Fibroblast of skin of left quadriceps (primary cell): ENCODE measurements around the gene CYP2A13.
"Not testable (repeated sequence)": the region's sequence is repeated elsewhere in the genome, so short reads cannot be mapped to it uniquely, and the experiment has no call there.

Experiments
- DNase-seq, 2 experiments: peaks; one replicate each; pipeline ENCODE4 v3.0.0-alpha.2; 2013; ENCODE audit warnings: low read depth in 2 of 2

The CYP2A13 gene

GRCh38 chr19:41120929-41121911, 33.0 kb downstream of the CYP2A13 start:
- DNase-seq, result not testable (repeated sequence)

- not testable (repeated sequence) for DNase-seq
Observed at GRCh38 chr19:41122846-41123245, 34.6 kb downstream of the CYP2A13 start.

GRCh38 chr19:41123716-41124294, 35.6 kb downstream of the CYP2A13 start:
- DNase-seq, result no peak

GRCh38 chr19:41126765-41127203, 38.5 kb downstream of the CYP2A13 start:
- not testable (repeated sequence) for DNase-seq

GRCh38 chr19:41127362-41127761, 39.1 kb downstream of the CYP2A13 start:
- DNase-seq, result not testable (repeated sequence)

- DNase-seq, result peak in 1 of 2 experiments; percentile 3
Observed at GRCh38 chr19:41127801-41128300, 39.6 kb downstream of the CYP2A13 start.

GRCh38 chr19:41128692-41129091, 40.4 kb downstream of the CYP2A13 start:
- no peak for DNase-seq

GRCh38 chr19:41131186-41131585, 42.9 kb downstream of the CYP2A13 start:
- no peak for DNase-seq

GRCh38 chr19:41133260-41133659, 45.0 kb downstream of the CYP2A13 start:
- no peak for DNase-seq

GRCh38 chr19:41134616-41135015, 46.4 kb downstream of the CYP2A13 start:
- DNase-seq, result no peak

- DNase-seq, result peak in 1 of 2 experiments; percentile 13
Observed at GRCh38 chr19:41135390-41136384, 47.4 kb downstream of the CYP2A13 start.

GRCh38 chr19:41136636-41137455, 48.6 kb downstream of the CYP2A13 start:
- DNase-seq, result no peak

- DNase-seq, result peak; percentile 41 to 44
Observed at GRCh38 chr19:41144403-41144802, 56.2 kb downstream of the CYP2A13 start.
